ENCODE results near the gene UPK2.

The UPK2 gene

DNA sequence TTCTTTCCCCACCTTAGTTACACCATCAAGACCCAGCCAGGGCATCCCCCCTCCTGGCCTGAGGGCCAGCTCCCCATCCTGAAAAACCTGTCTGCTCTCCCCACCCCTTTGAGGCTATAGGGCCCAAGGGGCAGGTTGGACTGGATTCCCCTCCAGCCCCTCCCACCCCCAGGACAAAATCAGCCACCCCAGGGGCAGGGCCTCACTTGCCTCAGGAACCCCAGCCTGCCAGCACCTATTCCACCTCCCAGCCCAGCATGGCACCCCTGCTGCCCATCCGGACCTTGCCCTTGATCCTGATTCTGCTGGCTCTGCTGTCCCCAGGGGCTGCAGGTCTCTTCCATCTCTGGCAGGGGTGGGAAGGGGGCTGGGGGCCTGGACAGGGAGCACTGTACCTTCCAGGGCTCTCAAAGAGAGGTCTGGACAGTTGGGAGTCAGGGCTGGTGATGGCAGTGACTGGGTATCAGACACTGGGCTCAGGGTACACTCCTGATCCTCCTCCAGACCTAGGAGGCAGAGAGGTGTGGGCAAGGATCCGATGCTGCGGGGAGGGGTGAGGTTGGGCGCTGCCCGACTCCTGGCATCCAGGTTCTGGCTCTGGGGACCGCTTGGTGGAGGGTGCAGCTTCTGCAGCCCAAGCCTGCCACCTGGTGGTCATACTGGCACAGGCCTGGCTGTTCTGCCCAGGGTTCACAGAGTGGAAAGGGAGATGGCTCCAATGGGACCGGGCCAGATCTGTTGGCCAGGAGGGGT lies at the start of gene UPK2:
Gene UPK2 (plus strand): TSS at position 205 of the 753 bp plus-strand sequence. CDS start 53 bp downstream, at position 258.
- peak; percentile 88 for DNase-seq (ENCODE audit: low spot score)

DNA sequence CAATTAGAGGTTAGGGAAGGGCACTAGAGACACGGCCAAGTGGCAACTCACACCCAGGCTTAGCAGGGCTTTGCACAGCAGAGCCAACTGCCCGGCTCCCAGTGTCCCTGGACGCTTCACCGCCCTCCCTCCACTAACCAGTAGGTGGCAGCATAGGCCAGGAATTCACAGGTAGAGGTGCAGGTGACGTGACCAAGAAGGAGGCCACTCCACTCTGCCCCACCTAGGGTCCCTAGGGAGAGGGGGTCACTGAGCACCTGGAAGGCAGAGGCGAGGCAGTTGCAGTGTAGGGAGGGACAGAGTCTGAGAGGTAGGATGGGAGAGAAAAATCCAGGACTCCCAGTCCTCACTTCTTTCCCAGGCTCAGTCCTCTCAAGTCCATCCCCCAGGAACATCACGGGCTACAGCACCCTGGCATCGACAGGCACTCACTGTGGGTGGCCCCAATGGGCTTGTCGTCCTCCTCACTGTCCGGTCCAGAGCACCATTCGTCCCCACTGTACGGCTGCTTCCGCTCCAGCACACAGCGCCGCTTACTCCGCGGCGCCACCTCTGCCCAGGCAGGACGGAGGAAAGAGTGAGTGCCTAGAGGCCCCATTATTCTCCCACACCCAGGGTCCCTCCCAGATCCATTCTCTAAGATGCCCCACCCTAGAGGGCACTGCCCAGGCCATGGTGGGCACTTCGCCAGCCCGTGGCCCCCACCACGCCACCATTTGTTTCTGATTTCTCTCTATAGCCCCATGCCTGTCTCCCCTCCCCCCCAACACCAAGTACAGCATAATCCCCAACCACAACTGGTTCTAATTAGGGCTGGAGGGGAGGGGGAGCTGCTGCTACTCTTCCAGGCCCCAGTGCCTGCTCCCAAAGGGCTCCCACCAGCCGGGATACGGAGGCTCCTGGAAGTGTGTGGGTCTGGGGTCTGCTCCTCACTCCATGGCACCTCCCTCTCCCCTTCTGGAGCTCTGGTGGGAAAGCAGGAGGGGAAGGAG lies 48.8 kb upstream of the UPK2 start:
- DNase-seq (ENCODE audit: low spot score), result peak; percentile 91

GRCh38 chr11:118908264-118908663 lies 47.8 kb upstream of the UPK2 start:
- no peak for DNase-seq (ENCODE audit: low spot score)

DNA sequence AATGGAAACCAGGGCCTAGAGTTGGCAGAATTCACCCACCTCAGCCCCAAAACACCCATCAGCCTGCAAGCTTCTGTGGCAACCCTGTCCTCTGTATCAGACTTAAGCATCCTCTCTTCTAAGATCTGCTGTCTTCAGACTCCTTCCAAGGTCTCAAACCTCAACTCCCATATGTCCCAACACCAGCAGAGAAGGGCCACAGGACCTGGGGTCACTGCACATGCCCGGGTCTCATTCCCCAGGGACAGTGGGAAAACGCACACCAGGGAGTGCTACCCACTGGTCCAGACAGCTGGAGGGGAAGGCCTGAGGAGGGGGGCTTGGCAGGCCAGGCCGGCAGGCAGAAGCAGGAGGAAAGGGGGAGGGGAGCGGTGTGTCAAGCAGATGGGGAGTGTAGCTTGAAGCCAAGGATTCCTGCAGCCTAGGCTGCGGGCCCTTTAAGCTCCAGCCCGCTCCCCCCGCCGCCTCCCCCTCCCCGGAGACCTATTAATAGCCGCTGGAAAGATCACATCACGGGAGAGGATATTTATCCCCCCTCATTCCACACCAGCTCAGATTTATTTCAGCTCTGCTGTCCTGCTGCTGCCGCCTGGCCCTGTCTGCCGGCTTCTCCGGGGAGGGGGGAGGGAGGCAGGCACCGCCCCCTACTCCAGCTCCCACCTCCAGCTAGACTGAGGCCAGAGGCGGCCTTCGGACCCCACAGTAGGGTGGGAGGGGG lies 47.0 kb upstream of the UPK2 start:
- peak; percentile 94 for DNase-seq (ENCODE audit: low spot score)

GRCh38 chr11:118909619-118910308 lies 46.3 kb upstream of the UPK2 start:
- DNase-seq (ENCODE audit: low spot score), result no peak

- DNase-seq (ENCODE audit: low spot score), result peak; percentile 93
These were observed 45.6 kb upstream of the UPK2 start for GRCh38 chr11:118910309-118911112.

GRCh38 chr11:118911113-118911879 lies 44.8 kb upstream of the UPK2 start:
- no peak for DNase-seq (ENCODE audit: low spot score)

GRCh38 chr11:118911880-118912741 lies 44.0 kb upstream of the UPK2 start:
- DNase-seq (ENCODE audit: low spot score), result no peak

GRCh38 chr11:118912742-118913410 lies 43.2 kb upstream of the UPK2 start:
- no peak for DNase-seq (ENCODE audit: low spot score)

GRCh38 chr11:118913411-118914125 lies 42.5 kb upstream of the UPK2 start:
- no peak for DNase-seq (ENCODE audit: low spot score)

- DNase-seq (ENCODE audit: low spot score), result no peak
These were observed 41.8 kb upstream of the UPK2 start for GRCh38 chr11:118914178-118914918.

- no peak for DNase-seq (ENCODE audit: low spot score)
These were observed 41.1 kb upstream of the UPK2 start for GRCh38 chr11:118914987-118915386.

GRCh38 chr11:118915396-118915795 lies 40.7 kb upstream of the UPK2 start:
- no peak for DNase-seq (ENCODE audit: low spot score)

GRCh38 chr11:118915941-118916841 lies 39.9 kb upstream of the UPK2 start:
- DNase-seq (ENCODE audit: low spot score), result no peak

GRCh38 chr11:118916842-118917388 lies 39.2 kb upstream of the UPK2 start:
- no peak for DNase-seq (ENCODE audit: low spot score)

Data from left forelimb (tissue), 1 donor.